ENCODE measurements around the gene LRRN4. TPM values are rescaled to one million over a fixed set of nuclear protein-coding genes. Genes with fewer than 3 reads are reported as not detected.

Gene LRRN4
- total and polyA plus RNA-seq, 9 of the 15 experiments (the other 6 are each of a cell fraction or from before 2014, with no cell fraction given): not detected

GRCh38 chr20:6075428-6076219, 21.8 kb upstream of the LRRN4 start (continued):
- TF ChIP-seq, protein P1, sequence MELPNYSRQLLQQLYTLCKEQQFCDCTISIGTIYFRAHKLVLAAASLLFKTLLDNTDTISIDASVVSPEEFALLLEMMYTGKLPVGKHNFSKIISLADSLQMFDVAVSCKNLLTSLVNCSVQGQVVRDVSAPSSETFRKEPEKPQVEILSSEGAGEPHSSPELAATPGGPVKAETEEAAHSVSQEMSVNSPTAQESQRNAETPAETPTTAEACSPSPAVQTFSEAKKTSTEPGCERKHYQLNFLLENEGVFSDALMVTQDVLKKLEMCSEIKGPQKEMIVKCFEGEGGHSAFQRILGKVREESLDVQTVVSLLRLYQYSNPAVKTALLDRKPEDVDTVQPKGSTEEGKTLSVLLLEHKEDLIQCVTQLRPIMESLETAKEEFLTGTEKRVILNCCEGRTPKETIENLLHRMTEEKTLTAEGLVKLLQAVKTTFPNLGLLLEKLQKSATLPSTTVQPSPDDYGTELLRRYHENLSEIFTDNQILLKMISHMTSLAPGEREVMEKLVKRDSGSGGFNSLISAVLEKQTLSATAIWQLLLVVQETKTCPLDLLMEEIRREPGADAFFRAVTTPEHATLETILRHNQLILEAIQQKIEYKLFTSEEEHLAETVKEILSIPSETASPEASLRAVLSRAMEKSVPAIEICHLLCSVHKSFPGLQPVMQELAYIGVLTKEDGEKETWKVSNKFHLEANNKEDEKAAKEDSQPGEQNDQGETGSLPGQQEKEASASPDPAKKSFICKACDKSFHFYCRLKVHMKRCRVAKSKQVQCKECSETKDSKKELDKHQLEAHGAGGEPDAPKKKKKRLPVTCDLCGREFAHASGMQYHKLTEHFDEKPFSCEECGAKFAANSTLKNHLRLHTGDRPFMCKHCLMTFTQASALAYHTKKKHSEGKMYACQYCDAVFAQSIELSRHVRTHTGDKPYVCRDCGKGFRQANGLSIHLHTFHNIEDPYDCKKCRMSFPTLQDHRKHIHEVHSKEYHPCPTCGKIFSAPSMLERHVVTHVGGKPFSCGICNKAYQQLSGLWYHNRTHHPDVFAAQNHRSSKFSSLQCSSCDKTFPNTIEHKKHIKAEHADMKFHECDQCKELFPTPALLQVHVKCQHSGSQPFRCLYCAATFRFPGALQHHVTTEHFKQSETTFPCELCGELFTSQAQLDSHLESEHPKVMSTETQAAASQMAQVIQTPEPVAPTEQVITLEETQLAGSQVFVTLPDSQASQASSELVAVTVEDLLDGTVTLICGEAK (IDR thresholded peaks at IDR 0.05): no peak
- TF ChIP-seq, protein P1 (CRISPR knock-in tag; IDR thresholded peaks at IDR 0.05): no peak
- TF ChIP-seq ZNF316 (IDR thresholded peaks at IDR 0.05) (peak; percentile 80), C11orf30 (IDR thresholded peaks at IDR 0.05; ENCODE audit: low read depth) (peak; percentile 85), ARID1B (IDR thresholded peaks at IDR 0.05) (no peak), DDX20 (tag; IDR thresholded peaks at IDR 0.05; ENCODE audit: low read depth) (no peak), MAFG (tag; conservative IDR thresholded peaks at IDR 0.05) (peak; percentile 81), MAFK (IDR thresholded peaks at IDR 0.05; ENCODE audit: low read length) (peak; percentile 73; the same call in 1 of the 2 replicates), NFE2 (IDR thresholded peaks at IDR 0.05; ENCODE audit: low read depth) (peak; percentile 87)
- TF ChIP-seq, protein P2, sequence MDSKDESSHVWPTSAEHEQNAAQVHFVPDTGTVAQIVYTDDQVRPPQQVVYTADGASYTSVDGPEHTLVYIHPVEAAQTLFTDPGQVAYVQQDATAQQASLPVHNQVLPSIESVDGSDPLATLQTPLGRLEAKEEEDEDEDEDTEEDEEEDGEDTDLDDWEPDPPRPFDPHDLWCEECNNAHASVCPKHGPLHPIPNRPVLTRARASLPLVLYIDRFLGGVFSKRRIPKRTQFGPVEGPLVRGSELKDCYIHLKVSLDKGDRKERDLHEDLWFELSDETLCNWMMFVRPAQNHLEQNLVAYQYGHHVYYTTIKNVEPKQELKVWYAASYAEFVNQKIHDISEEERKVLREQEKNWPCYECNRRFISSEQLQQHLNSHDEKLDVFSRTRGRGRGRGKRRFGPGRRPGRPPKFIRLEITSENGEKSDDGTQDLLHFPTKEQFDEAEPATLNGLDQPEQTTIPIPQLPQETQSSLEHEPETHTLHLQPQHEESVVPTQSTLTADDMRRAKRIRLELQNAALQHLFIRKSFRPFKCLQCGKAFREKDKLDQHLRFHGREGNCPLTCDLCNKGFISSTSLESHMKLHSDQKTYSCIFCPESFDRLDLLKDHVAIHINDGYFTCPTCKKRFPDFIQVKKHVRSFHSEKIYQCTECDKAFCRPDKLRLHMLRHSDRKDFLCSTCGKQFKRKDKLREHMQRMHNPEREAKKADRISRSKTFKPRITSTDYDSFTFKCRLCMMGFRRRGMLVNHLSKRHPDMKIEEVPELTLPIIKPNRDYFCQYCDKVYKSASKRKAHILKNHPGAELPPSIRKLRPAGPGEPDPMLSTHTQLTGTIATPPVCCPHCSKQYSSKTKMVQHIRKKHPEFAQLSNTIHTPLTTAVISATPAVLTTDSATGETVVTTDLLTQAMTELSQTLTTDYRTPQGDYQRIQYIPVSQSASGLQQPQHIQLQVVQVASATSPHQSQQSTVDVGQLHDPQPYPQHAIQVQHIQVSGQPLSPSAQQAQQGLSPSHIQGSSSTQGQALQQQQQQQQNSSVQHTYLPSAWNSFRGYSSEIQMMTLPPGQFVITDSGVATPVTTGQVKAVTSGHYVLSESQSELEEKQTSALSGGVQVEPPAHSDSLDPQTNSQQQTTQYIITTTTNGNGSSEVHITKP (IDR thresholded peaks at IDR 0.05; ENCODE audit: partially characterized antibody): peak; percentile 87
- TF ChIP-seq, protein P3, sequence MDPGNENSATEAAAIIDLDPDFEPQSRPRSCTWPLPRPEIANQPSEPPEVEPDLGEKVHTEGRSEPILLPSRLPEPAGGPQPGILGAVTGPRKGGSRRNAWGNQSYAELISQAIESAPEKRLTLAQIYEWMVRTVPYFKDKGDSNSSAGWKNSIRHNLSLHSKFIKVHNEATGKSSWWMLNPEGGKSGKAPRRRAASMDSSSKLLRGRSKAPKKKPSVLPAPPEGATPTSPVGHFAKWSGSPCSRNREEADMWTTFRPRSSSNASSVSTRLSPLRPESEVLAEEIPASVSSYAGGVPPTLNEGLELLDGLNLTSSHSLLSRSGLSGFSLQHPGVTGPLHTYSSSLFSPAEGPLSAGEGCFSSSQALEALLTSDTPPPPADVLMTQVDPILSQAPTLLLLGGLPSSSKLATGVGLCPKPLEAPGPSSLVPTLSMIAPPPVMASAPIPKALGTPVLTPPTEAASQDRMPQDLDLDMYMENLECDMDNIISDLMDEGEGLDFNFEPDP (CRISPR knock-in tag; IDR thresholded peaks at IDR 0.05): no peak
